Loucy (cell line): ENCODE measurements around the gene PEAK3.

Experiments
- CTCF ChIP-seq: fragments of 200-600 bp; sonication (generic); conservative IDR thresholded peaks from 2 replicates; pipeline ENCODE4 v1.5.1; 2014; ENCODE audit warnings: mild to moderate bottlenecking, antibody characterized with exemption, low read length
- EZH2phosphoT487 ChIP-seq: fragments of 200-600 bp; IDR thresholded peaks from 2 replicates; pipeline ENCODE4 v1.6.1; 2018; ENCODE audit warnings: antibody characterized with exemption, mild to moderate bottlenecking, moderate library complexity, borderline replicate concordance

- TF ChIP-seq CTCF (no peak), EZH2phosphoT487 (no peak)
Measured at GRCh38 chr19:2320939-2321338, 39.0 kb upstream of the PEAK3 start.
